Ishikawa (cell line): Measurements from ENCODE around the gene OLFML2A.

Experiments used
- CEBPB ChIP-seq: IDR thresholded peaks from 2 replicates; pipeline ENCODE4 v1.6.1; 2012
- CREB1 ChIP-seq: IDR thresholded peaks from 2 replicates; pipeline ENCODE4 v1.6.1; 2012; ENCODE audit warnings: low read depth
- EGR1 ChIP-seq: IDR thresholded peaks from 2 replicates; pipeline ENCODE4 v1.6.1; 2012
- EP300 ChIP-seq: IDR thresholded peaks from 2 replicates; pipeline ENCODE4 v1.6.1; 2012; ENCODE audit warnings: borderline replicate concordance
- FOXM1 ChIP-seq: IDR thresholded peaks from 2 replicates; pipeline ENCODE4 v1.6.1; 2012; ENCODE audit warnings: low read depth, borderline replicate concordance
- NFIC ChIP-seq: IDR thresholded peaks from 2 replicates; pipeline ENCODE4 v1.6.1; 2012
- RAD21 ChIP-seq: IDR thresholded peaks from 2 replicates; pipeline ENCODE4 v1.6.1; 2012; ENCODE audit warnings: low read depth
- TAF1 ChIP-seq: IDR thresholded peaks from 2 replicates; pipeline ENCODE4 v1.6.1; 2012; ENCODE audit warnings: low read depth, mild to moderate bottlenecking
- TCF12 ChIP-seq: IDR thresholded peaks from 2 replicates; pipeline ENCODE4 v1.6.1; 2012; ENCODE audit warnings: low read depth
- TEAD4 ChIP-seq: IDR thresholded peaks from 2 replicates; pipeline ENCODE4 v1.6.1; 2012
- YY1 ChIP-seq: IDR thresholded peaks from 2 replicates; pipeline ENCODE4 v1.6.1; 2012; ENCODE audit warnings: low read depth
- ZBTB7A ChIP-seq: IDR thresholded peaks from 2 replicates; pipeline ENCODE4 v1.6.1; 2012; ENCODE audit warnings: low read depth
- TF ChIP-seq, protein P1 (sequence below): IDR thresholded peaks from 2 replicates; pipeline ENCODE4 v1.6.1; 2012
- TF ChIP-seq, protein P2 (sequence below): IDR thresholded peaks from 2 replicates; pipeline ENCODE4 v1.6.1; 2012; ENCODE audit warnings: low read depth, mild to moderate bottlenecking
- TF ChIP-seq, protein P3 (sequence below): IDR thresholded peaks from 2 replicates; pipeline ENCODE4 v1.6.1; 2012

Gene OLFML2A

DNA sequence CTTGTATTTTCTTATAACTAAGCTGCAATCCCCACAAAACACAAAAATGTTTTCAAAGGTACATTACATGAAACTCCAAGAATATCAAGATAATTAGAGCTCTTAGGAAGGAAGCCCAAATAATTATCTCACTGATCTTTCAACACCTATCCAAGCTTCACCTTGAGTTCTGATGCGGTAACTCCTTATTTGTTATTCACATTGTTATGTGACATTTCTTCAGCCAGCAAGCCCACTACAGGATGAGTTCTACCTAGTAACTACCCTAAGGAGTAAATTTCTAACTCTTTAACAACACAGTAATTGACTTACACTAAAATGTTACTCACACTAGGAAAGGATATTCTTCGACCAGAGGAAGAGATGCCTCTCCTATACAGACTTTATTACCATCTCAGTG lies 15.7 kb upstream of the OLFML2A start:
- TF ChIP-seq CEBPB: no peak
- TF ChIP-seq TCF12: no peak
- no peak for TF ChIP-seq CREB1
- no peak for TF ChIP-seq FOXM1
- no peak for TF ChIP-seq NFIC
- TF ChIP-seq YY1: no peak
- no peak for TF ChIP-seq EP300
- no peak for TF ChIP-seq TAF1
- TF ChIP-seq, protein P1, sequence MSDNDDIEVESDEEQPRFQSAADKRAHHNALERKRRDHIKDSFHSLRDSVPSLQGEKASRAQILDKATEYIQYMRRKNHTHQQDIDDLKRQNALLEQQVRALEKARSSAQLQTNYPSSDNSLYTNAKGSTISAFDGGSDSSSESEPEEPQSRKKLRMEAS: no peak
- no peak for TF ChIP-seq TEAD4
- TF ChIP-seq RAD21: no peak
- TF ChIP-seq, protein P2, sequence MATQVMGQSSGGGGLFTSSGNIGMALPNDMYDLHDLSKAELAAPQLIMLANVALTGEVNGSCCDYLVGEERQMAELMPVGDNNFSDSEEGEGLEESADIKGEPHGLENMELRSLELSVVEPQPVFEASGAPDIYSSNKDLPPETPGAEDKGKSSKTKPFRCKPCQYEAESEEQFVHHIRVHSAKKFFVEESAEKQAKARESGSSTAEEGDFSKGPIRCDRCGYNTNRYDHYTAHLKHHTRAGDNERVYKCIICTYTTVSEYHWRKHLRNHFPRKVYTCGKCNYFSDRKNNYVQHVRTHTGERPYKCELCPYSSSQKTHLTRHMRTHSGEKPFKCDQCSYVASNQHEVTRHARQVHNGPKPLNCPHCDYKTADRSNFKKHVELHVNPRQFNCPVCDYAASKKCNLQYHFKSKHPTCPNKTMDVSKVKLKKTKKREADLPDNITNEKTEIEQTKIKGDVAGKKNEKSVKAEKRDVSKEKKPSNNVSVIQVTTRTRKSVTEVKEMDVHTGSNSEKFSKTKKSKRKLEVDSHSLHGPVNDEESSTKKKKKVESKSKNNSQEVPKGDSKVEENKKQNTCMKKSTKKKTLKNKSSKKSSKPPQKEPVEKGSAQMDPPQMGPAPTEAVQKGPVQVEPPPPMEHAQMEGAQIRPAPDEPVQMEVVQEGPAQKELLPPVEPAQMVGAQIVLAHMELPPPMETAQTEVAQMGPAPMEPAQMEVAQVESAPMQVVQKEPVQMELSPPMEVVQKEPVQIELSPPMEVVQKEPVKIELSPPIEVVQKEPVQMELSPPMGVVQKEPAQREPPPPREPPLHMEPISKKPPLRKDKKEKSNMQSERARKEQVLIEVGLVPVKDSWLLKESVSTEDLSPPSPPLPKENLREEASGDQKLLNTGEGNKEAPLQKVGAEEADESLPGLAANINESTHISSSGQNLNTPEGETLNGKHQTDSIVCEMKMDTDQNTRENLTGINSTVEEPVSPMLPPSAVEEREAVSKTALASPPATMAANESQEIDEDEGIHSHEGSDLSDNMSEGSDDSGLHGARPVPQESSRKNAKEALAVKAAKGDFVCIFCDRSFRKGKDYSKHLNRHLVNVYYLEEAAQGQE: no peak
- no peak for TF ChIP-seq ZBTB7A
- TF ChIP-seq, protein P3, sequence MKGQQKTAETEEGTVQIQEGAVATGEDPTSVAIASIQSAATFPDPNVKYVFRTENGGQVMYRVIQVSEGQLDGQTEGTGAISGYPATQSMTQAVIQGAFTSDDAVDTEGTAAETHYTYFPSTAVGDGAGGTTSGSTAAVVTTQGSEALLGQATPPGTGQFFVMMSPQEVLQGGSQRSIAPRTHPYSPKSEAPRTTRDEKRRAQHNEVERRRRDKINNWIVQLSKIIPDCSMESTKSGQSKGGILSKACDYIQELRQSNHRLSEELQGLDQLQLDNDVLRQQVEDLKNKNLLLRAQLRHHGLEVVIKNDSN: no peak
- no peak for TF ChIP-seq EGR1

DNA sequence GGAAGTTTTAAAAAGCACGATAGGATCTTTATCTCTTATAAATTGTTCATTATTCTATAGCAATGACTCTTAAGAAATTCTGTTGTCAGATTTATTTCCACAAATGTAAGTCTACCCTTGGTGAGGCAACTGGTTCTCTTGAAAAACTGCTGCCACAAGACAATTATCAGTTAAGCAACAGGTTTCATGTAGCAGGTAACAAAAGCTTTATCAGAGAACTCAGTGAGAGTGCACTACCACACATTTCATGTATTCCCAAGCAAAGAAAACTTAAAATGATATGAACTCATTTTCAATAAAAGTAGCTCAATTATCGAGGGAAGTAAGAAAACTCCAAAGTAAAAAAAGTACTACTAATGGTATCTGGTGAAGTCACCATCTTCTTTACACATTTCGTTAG lies 15.2 kb upstream of the OLFML2A start:
- no peak for TF ChIP-seq CEBPB
- no peak for TF ChIP-seq RAD21
- no peak for TF ChIP-seq TEAD4
- TF ChIP-seq EP300: no peak
- TF ChIP-seq YY1: no peak
- TF ChIP-seq, protein P3: no peak
- no peak for TF ChIP-seq EGR1
- TF ChIP-seq, protein P2: no peak
- no peak for TF ChIP-seq FOXM1
- TF ChIP-seq, protein P1: no peak
- no peak for TF ChIP-seq NFIC
- no peak for TF ChIP-seq CREB1
- TF ChIP-seq TCF12: no peak
- no peak for TF ChIP-seq ZBTB7A
- TF ChIP-seq TAF1: no peak

DNA sequence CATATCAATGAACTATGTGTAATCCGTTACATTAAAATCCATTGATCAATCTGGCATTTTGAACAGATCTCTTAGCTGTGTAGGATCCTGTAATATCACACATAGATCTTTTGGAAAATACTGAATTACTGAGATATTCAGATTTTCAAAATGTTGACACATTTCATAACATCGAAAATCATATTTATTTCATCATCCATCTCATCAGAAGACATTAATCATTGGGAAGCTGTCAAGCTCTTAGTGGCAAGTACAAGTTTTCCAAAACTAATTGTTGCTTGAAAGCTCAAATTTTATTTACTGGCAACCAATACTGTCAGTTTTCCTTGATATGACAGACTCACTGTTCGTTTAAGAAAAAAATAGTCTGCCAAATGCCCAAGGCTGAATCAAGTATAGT lies 14.3 kb upstream of the OLFML2A start:
- TF ChIP-seq TAF1 (no peak), FOXM1 (no peak), TEAD4 (no peak), YY1 (no peak), ZBTB7A (no peak), EP300 (no peak), CEBPB (no peak), EGR1 (no peak)
- TF ChIP-seq, protein P3: no peak

DNA sequence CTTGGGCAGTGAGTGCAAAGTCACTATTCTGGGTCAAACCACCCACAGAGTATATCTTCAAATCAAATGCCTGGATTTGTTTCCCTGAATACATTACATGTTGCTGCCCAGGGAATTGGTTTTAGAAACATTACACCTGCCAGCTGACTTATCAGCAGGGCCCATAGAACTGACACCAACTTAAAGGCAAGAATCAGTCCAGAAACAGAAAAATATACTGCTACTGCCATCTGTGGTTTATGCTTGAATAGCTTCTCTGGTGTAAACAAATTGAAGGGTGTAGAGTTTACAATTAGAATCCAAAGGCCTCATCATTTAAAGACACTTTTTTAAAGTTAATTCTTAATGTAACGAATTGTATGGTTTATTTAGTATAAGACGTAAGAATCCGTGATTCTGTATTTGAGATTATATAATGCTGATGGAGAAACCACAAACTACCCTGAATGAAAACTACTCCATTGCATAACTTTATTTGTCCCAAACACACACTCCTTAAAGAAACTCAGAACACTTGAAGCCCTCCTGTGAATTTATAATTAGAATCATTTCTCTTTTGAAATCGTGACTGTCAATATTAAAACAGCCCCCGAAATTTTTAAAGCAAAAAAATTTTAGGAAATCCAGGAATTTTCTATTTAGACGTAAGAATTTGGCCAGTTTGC lies 12.0 kb upstream of the OLFML2A start:
- TF ChIP-seq, protein P2: no peak
- TF ChIP-seq RAD21 (peak; percentile 50; the same call in 1 of the 2 replicates), FOXM1 (no peak)

DNA sequence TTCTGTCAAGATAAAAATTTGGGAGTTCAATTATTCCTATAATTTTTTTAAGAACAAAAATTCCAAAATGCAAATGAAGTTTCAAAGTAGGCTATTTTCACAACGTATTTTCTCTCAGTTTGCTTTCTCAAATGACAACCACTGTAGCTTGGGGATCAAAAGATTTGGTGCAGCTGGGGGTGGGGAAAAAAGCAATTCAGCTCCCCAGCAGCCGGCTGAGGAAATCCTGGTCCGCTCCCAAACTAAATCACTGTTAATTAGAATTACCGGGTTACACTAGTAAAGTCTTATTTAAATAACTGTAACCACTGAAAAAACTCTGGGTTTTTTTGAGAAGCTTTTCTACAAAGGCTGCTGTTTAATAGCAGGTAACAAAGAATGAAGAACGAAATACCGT lies 11.5 kb upstream of the OLFML2A start:
- TF ChIP-seq NFIC: no peak
- TF ChIP-seq CEBPB: no peak
- TF ChIP-seq TCF12: no peak
- TF ChIP-seq, protein P1: no peak
- TF ChIP-seq ZBTB7A: no peak
- no peak for TF ChIP-seq RAD21
- no peak for TF ChIP-seq CREB1
- TF ChIP-seq FOXM1: no peak
- TF ChIP-seq, protein P3: no peak
- TF ChIP-seq TAF1: no peak
- TF ChIP-seq TEAD4: no peak
- no peak for TF ChIP-seq EP300
- TF ChIP-seq EGR1: no peak
- TF ChIP-seq, protein P2: no peak
- TF ChIP-seq YY1: no peak
